Measurements from ENCODE around the gene CTNND2.

CTNND2 gene

GRCh38 chr5:11261241-11261640, 643.0 kb downstream of the CTNND2 start:
- no peak for DNase-seq (ENCODE audit: low read depth in 3 of 3)

- no peak for DNase-seq (ENCODE audit: low read depth in 3 of 3)
These were observed 646.2 kb downstream of the CTNND2 start for GRCh38 chr5:11258001-11258400.

DNA sequence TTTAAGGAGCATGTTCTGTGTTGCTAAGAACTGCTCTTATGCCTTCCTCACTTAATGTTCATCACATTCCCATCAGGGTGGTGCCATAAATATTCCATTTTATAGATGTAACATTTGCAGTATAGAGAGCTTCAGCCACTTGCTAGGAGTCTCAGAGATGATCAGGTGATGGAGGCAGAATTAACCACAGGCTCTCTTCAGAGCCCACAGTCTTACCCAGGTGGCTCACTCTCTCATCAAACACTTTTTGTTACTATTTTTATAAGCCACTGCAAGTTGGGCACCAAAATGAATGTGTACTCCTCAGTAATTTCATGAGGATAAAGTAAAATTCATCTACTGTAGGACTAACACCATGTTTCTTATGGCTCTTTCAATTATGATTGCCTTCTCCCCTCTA, 651.7 kb downstream of the CTNND2 start:
- DNase-seq (ENCODE audit: low read depth in 3 of 3): no peak

GRCh38 chr5:11252075-11252474, 652.2 kb downstream of the CTNND2 start:
- DNase-seq (ENCODE audit: low read depth in 3 of 3): no peak

GRCh38 chr5:11251247-11251646, 653.0 kb downstream of the CTNND2 start:
- DNase-seq (ENCODE audit: low read depth in 3 of 3): no peak

DNA sequence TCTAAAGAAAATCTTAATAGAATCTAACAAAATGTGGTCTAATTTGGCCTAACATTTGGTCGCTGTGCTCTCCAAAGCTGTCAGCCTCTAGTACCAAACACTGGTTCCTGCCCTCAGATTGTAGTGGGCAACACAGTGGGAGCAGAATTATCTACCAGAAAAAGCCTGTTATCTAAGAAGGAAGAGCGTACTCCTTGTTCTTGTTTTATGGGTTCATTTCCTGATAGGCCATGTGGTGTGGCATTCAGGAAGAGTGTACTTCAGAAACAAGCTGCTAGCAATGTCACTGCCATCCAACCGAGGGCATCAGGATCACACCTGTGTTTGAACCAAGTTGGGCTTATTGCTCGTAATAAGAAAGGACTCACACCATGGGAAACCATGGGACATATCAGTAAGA, 655.3 kb downstream of the CTNND2 start:
- no peak for DNase-seq (ENCODE audit: low read depth in 3 of 3)

DNA sequence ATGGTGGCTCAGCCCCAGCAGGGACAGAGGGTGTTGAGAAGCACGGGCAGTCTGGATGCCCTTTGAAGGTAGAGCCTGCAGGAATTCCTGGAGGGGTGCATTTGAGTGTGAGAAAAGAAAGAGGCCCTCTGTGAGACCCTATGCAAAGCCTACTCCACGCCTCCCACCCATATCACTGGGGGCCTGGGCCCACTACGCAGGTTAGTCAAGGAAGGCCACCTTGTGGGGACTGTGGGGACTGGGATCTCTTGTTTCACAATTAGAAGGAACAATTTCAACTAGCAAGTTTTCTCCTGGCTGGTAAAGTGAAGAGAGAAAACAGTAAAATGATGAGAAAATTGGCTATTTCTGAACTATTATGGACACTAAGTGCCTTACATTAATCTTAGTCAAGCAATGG, 657.0 kb downstream of the CTNND2 start:
- DNase-seq (ENCODE audit: low read depth in 3 of 3): no peak

- DNase-seq (ENCODE audit: low read depth in 3 of 3): no peak
These were observed 663.7 kb downstream of the CTNND2 start for GRCh38 chr5:11240293-11241190.

DNA sequence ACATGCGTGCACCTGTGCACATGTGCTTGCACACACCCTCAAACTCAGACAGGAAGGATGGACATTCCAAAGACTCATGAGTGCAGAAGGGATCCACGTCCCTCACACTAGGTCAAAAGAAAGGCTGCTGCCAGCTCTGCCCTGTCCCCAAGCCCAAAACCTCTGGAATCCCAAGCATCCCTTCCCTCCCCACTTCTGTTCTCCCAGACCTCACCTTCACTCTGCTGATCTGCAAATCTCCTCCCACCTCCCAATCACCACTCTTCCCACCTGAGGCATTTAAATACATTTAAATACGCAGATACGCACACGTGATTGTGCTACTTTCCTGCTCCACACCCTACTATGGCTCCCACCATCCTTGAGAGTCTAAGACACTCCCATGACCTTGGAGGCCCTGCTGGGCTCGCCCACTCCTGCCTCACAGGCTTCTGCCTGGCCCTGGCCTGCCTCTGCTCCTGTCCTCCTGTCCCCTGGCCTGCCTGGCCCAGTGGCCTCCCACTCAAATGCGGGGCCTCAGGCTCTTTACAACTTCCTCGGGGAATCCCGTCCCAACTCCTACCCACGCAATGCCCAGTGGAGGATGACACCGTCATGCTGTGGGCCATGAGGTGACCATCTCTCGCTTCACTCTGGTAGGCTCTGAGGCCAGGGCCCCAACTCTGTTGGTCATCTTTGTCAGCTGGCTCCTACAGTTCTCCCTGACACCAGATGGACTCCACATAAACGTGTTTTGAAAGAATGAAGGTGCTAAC, 664.8 kb downstream of the CTNND2 start:
- no peak for DNase-seq (ENCODE audit: low read depth in 3 of 3)

DNA sequence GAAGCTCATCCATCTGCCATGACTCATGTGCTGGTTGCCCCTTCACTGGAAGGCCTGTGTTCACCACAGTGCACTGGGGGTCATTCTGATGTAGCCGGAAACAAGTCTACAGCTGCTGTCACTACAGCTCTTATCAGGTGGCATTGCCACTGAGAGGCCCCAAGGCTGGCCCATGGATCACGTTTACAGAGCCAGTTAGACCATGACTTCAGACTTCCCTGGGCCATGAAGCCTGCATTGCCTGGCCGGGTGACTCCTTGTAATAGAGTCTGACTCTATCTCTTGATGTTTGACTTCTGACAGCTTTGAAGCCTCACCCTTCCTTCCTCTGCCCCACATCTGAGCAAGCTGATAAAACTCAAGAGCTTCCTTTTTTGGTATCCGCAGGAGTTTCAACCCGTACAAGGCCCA, 669.7 kb downstream of the CTNND2 start:
- no peak for DNase-seq (ENCODE audit: low read depth in 3 of 3)

DNA sequence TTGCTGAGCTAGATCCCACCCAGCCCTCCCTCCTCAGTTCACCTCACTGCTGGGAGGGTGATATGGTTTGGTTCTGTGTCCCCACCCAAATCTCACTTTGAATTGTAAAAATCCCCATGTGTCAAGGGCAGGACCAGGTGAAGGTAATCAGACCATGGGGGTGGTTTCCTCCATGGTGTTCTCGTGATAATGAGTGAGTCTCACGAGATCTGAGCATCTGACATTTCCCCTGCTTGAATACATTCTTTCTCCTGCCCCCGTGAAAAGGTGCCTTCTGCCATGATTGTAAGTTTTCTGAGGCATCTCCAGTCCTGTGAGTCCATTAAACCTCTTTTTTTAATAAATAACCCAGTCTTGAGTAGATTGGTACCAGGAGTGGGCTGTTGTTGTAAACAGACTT, 673.4 kb downstream of the CTNND2 start:
- no peak for DNase-seq (ENCODE audit: low read depth in 3 of 3)

DNA sequence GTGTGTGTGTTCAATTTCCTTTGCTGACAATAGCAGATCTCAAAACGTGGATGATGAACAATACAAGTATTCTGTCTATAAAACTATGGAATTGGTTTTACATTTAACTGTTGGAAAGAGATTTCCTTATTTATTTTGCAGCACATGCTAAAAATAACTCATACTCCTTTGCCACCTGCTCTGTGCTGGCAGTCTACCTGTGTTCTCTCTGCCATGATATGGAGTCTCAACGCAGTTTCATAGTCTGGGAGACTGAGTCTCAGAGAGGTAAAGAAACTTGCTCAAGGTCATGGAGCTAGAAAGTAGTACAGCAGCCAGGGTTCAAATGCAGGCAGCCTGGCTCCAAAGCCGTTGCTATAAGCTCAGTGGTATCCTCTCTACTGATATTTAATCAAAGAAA, 677.2 kb downstream of the CTNND2 start:
- no peak for DNase-seq (ENCODE audit: low read depth in 3 of 3)

- DNase-seq (ENCODE audit: low read depth in 3 of 3): no peak
These were observed 679.6 kb downstream of the CTNND2 start for GRCh38 chr5:11224436-11225187.

DNA sequence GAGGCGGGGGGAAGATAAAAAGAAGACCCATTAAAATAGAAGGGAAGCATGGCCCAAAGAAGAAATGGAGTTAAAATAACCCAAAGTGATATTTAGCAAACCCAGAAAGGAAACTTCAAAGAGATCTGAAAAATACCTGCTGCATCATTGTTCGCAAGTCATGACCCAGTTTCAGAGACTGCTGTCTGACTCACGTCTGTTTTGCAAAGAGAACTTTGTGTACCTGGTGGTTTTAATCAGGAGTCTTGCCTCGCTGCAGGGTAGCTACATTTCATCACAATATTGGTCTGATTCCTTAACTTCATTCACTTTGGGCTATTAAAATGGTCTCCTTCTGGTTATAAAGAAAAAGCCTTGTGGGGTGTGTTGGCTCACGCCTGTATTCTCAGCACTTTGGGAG, 682.1 kb downstream of the CTNND2 start:
- DNase-seq (ENCODE audit: low read depth in 3 of 3): no peak

DNA sequence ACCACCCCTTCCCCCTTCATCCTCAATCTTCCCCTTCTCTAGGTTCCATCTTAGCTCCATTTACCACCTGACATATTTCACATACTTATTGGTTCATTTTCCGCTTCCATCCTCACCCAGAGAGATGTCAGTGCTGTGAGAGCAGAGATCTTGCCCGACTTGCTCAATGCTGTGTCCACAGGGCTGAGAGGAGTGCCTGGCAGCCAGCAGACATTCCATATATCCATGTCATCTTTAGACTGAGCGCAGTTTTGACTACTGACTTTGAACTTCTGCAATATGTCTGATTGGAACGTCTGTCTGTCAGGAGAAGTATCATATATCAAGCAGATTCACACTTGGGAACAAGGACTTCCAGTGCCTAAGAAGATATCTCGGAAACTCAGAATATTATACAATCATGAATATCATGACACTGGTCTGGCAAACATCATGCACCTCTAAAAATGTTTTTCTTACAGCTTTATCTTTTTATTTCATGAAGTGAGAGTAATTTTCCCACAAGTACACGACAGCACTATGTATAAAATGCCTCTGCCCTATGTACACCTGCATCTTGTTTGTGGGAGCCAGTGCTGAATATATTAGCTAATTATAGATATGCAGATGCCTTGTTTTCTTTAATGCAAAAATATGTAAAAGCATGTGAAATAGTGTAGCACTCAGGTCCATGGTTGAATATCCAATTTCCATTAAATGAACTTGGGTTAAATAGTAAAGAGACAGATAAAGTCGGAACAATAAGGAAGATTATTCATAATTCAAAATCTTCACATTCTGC, 689.2 kb downstream of the CTNND2 start:
- DNase-seq (ENCODE audit: low read depth in 3 of 3): no peak

- no peak for DNase-seq (ENCODE audit: low read depth in 3 of 3)
These were observed 691.5 kb downstream of the CTNND2 start for GRCh38 chr5:11212706-11213105.

- no peak for DNase-seq (ENCODE audit: low read depth in 3 of 3)
These were observed 706.5 kb downstream of the CTNND2 start for GRCh38 chr5:11197726-11198125.

DNA sequence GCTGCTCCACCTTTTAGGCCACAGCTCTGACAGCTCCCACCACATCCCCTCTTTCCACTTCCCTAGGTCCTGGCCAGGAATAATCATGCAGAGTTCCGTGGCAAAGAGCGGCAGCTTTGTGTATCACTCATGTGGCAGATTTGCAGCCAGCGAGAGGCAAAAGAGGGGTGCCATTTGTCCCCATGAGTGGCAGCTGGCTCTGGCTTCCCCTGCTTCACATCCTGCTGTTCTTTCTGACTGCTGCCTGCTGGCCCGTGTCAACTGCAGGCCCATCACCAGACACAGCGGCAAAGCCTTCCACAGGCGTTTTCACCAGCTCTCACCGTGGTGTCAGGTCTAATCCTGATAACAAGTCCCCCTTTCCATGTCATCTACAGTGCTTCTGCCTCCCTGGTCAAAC, 712.6 kb downstream of the CTNND2 start:
- DNase-seq (ENCODE audit: low read depth in 3 of 3): no peak

- no peak for DNase-seq (ENCODE audit: low read depth in 3 of 3)
These were observed 721.7 kb downstream of the CTNND2 start for GRCh38 chr5:11182441-11183080.

- no peak for DNase-seq (ENCODE audit: low read depth in 3 of 3)
These were observed 722.3 kb downstream of the CTNND2 start for GRCh38 chr5:11181940-11182339.

DNA sequence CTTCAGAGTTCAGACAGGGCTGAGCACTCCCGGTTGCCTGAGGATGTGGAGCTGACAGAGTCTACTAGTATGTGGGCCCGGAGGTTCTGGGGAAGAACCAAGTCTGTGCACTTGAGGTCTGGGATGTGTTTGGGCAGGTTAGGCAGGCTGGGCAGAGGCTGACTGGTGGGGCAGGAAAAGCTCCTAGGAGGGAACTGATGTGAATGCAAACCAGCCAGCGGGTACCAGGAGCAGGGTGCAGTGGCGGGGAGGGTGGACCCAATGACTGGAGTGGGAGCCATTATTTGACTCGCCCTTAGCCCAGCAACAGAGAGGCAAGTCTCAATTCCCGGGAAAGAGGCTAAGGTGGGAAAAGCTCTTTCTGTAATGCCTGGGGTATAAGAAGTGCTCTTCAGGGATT, 723.4 kb downstream of the CTNND2 start:
- no peak for DNase-seq (ENCODE audit: low read depth in 3 of 3)
